ENCODE results near the gene DYNLL1.
"Not testable (repeated sequence)": the region's sequence is repeated elsewhere in the genome, so short reads cannot be mapped to it uniquely, and the experiment has no call there.

The DYNLL1 gene

DNA sequence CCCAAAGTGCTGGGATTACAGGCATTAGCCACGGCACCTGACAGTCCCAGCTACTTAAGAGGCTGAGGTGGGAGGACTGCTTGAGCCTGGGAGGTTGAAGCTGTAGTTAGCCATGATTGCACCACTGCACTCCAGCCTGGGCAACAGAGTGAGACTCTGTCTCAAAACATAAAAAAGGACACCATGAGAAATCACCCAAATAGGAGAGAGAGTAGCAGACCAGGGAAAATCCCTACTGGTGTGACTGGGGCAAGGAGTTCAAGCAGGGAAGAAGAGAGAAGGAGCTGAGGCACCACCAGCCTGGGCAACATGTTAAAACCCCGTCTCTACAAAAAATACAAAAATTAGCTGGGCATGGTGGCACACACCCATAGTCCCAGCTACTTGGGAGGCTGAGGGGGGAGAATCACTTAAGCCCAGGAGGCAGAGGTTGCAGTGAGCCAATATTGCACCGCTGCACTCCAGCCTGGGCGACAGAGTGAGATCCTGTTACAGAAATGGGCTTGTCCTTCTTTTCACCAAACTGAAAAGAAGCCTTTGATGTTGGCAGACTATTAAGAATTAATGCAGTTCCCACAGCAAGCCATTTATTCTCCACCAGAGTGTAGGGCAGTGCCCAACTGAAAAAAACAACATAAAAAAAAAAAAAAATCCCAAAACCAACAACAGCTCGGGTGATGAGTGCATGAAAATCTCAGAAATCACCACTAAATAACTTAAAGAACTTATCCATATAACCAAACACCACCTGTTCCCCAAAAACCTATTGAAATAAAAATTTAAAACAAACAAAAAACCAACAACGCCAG lies 21.9 kb upstream of the DYNLL1 start:
- H3K36me3 ChIP-seq (ENCODE audit: control insufficient read depth, insufficient read depth, low read length): no peaks in the 10 kb centered on the region
- H3K4me1 ChIP-seq (ENCODE audit: control insufficient read depth, insufficient read depth, low read length, poor library complexity, severe bottlenecking): peaks cover 8% of the 10 kb centered on the region
- no peak overlapping the region for H3K27ac ChIP-seq (ENCODE audit: insufficient read depth, low read length, poor library complexity, severe bottlenecking)
- no peaks in the 10 kb centered on the region for H3K27me3 ChIP-seq (replicated peaks; ENCODE audit: control insufficient read depth, insufficient read depth, low read length, poor library complexity, severe bottlenecking)
- no peaks in the 10 kb centered on the region for H3K9me3 ChIP-seq (ENCODE audit: control insufficient read depth, low read length)
- H3K4me3 ChIP-seq (ENCODE audit: insufficient read depth, low read depth, low read length, poor library complexity, severe bottlenecking): no peak overlapping the region
- DNase-seq: no peak

DNA sequence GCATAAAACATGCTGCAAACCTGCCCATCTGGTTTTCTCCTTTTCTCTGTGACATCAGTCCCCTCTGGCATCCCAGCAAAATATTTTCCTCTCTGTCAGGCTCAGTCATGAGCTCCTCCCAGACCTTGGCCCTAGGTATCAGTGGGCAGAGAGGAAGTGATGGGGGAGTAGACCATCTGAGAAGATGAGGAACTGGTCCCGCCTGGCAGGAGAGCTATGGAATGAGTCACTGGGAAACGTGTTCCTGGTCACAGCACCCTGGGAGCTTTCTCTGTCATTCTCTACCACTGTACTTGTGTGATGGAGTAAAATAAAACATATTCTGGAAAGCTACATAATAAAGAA lies 21.3 kb upstream of the DYNLL1 start:
- DNase-seq: no peak
- Histone ChIP-seq H3K4me1 (ENCODE audit: control insufficient read depth, insufficient read depth, low read length, poor library complexity, severe bottlenecking) (peaks cover 8% of the 10 kb centered on the region), H3K27me3 (replicated peaks; ENCODE audit: control insufficient read depth, insufficient read depth, low read length, poor library complexity, severe bottlenecking) (no peaks in the 10 kb centered on the region), H3K36me3 (ENCODE audit: control insufficient read depth, insufficient read depth, low read length) (no peaks in the 10 kb centered on the region), H3K27ac (ENCODE audit: insufficient read depth, low read length, poor library complexity, severe bottlenecking) (no peak overlapping the region), H3K9me3 (ENCODE audit: control insufficient read depth, low read length) (no peaks in the 10 kb centered on the region), H3K4me3 (ENCODE audit: insufficient read depth, low read depth, low read length, poor library complexity, severe bottlenecking) (no peak overlapping the region)

DNA sequence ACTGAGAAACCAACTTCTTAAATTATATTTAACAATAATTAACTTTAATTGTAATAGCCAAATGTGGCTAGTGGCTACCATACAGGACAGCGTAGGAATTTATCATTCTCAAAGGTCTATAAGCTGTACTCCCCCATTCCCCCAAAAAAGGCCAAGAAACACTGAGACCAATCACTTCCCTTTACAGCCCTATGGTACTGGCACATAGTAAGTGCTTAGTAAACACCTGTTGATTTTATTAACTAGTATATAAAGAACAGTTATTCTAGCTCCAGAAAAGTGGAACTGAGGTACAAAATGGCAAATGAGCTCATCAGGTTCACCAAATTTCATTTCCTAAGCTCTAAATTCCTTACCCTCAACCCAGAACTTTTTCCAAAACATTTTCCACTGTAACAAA lies 20.3 kb upstream of the DYNLL1 start:
- H3K27ac ChIP-seq (ENCODE audit: insufficient read depth, low read length, poor library complexity, severe bottlenecking): no peak overlapping the region
- H3K27me3 ChIP-seq (replicated peaks; ENCODE audit: control insufficient read depth, insufficient read depth, low read length, poor library complexity, severe bottlenecking): no peaks in the 10 kb centered on the region
- H3K4me1 ChIP-seq (ENCODE audit: control insufficient read depth, insufficient read depth, low read length, poor library complexity, severe bottlenecking): no peaks in the 10 kb centered on the region
- no peaks in the 10 kb centered on the region for H3K36me3 ChIP-seq (ENCODE audit: control insufficient read depth, insufficient read depth, low read length)
- no peak overlapping the region for H3K4me3 ChIP-seq (ENCODE audit: insufficient read depth, low read depth, low read length, poor library complexity, severe bottlenecking)
- no peaks in the 10 kb centered on the region for H3K9me3 ChIP-seq (ENCODE audit: control insufficient read depth, low read length)
- no peak for DNase-seq

DNA sequence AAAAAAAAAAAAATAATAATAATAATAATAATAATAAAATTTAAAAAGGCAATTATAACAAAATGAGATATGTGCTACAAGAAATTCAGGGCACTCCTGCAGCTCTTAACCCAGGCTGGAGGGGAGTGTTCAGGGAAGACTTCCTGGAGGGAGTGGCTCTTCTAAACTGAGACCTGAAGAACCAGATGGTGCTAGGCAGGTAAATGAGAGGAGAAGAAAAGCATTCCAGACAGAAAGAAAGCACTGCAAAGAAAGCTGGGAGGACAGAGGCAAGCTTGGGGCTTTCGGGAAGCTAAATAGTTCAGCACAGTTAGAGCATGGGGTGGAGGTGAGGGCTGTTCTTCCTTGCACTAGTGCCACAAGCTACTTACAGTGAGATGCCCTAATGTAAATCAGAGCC lies 16.5 kb upstream of the DYNLL1 start:
- no peaks in the 10 kb centered on the region for H3K27me3 ChIP-seq (replicated peaks; ENCODE audit: control insufficient read depth, insufficient read depth, low read length, poor library complexity, severe bottlenecking)
- H3K9me3 ChIP-seq (ENCODE audit: control insufficient read depth, low read length): no peaks in the 10 kb centered on the region
- no peaks in the 10 kb centered on the region for H3K36me3 ChIP-seq (ENCODE audit: control insufficient read depth, insufficient read depth, low read length)
- no peak overlapping the region for H3K27ac ChIP-seq (ENCODE audit: insufficient read depth, low read length, poor library complexity, severe bottlenecking)
- H3K4me3 ChIP-seq (ENCODE audit: insufficient read depth, low read depth, low read length, poor library complexity, severe bottlenecking): no peak overlapping the region
- no peaks in the 10 kb centered on the region for H3K4me1 ChIP-seq (ENCODE audit: control insufficient read depth, insufficient read depth, low read length, poor library complexity, severe bottlenecking)
- no peak for DNase-seq

DNA sequence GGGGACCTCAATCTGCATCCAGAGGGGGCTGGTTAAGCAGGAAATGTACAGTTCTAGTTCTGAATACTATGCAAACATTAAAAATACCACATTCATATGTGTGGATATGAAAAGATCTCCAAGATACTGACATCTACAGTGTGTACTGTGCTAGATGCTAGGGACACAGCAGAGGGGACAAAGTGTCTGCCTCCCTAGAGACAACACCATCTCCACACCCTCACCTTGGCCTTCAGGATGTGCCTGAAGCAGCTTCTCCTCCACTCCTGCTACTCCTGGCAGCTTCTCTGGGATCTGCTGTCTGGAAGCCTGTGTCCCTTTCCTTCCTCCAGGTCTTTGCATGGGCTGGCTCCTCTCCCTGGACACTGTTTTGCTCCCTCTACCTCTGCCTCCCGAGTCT lies 15.7 kb upstream of the DYNLL1 start:
- no peaks in the 10 kb centered on the region for H3K9me3 ChIP-seq (ENCODE audit: control insufficient read depth, low read length)
- no peaks in the 10 kb centered on the region for H3K36me3 ChIP-seq (ENCODE audit: control insufficient read depth, insufficient read depth, low read length)
- H3K4me3 ChIP-seq (ENCODE audit: insufficient read depth, low read depth, low read length, poor library complexity, severe bottlenecking): no peak overlapping the region
- no peak for DNase-seq
- H3K4me1 ChIP-seq (ENCODE audit: control insufficient read depth, insufficient read depth, low read length, poor library complexity, severe bottlenecking): no peaks in the 10 kb centered on the region
- H3K27me3 ChIP-seq (replicated peaks; ENCODE audit: control insufficient read depth, insufficient read depth, low read length, poor library complexity, severe bottlenecking): no peaks in the 10 kb centered on the region
- H3K27ac ChIP-seq (ENCODE audit: insufficient read depth, low read length, poor library complexity, severe bottlenecking): no peak overlapping the region

DNA sequence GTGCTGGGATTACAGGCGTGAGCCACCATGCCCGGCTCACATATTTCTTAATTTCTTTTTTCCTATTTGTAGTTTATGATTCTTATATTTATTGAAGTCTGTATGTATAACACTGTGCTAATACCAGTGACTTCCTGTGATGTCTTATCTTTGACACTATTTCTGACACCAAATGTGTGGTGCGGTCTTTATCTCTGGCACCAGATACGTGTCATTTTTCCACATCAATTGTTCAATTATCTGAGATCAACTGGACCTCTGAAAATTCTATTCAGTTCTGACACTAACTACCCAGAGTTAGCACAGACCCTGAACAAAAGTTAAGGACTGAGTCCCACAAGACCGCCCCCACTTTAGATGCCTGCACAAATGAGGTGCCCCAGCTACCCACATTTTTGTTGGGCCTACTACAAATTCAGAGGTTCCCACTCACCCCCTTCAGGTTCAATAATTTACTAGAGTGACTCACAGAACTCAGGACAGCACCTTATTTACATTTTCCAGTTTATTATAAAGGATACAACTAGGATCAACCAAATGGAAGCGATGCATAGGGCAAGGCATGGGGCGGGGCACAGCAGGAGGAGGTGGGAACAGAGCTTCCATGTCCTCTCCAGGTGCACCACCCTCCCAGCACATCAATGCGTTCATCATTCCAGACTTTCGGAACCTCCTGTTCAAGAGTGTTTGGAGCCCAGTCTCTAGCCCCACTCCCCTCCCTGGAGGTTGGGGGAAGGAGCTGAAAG lies 14.7 kb upstream of the DYNLL1 start:
- no peaks in the 10 kb centered on the region for H3K9me3 ChIP-seq (ENCODE audit: control insufficient read depth, low read length)
- H3K4me3 ChIP-seq (ENCODE audit: insufficient read depth, low read depth, low read length, poor library complexity, severe bottlenecking): no peak overlapping the region
- no peak overlapping the region for H3K27ac ChIP-seq (ENCODE audit: insufficient read depth, low read length, poor library complexity, severe bottlenecking)
- no peaks in the 10 kb centered on the region for H3K36me3 ChIP-seq (ENCODE audit: control insufficient read depth, insufficient read depth, low read length)
- no peaks in the 10 kb centered on the region for H3K4me1 ChIP-seq (ENCODE audit: control insufficient read depth, insufficient read depth, low read length, poor library complexity, severe bottlenecking)
- no peaks in the 10 kb centered on the region for H3K27me3 ChIP-seq (replicated peaks; ENCODE audit: control insufficient read depth, insufficient read depth, low read length, poor library complexity, severe bottlenecking)
- no peak for DNase-seq

DNA sequence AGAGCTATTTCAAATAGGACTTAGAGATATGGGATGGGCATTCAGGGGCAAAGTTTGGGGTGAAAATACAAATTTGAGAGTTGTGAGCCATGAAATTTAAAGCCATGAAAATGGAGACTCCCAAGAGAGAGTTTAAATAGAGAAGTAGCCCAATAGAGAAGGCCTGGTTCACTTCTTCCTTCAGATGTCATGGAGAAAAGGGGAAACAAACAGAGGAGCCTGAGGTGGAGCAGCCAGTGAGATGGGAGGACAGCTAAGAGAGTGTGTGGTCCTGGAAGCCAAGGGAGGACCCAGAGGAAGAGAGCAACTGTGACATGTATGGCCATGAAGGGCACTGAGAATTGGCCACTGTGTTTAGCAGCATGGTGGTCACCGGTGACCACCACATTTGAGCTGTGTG lies 12.3 kb upstream of the DYNLL1 start:
- Histone ChIP-seq H3K4me1 (ENCODE audit: control insufficient read depth, insufficient read depth, low read length, poor library complexity, severe bottlenecking) (no peaks in the 10 kb centered on the region), H3K4me3 (ENCODE audit: insufficient read depth, low read depth, low read length, poor library complexity, severe bottlenecking) (no peak overlapping the region), H3K9me3 (ENCODE audit: control insufficient read depth, low read length) (no peaks in the 10 kb centered on the region), H3K36me3 (ENCODE audit: control insufficient read depth, insufficient read depth, low read length) (no peaks in the 10 kb centered on the region), H3K27me3 (replicated peaks; ENCODE audit: control insufficient read depth, insufficient read depth, low read length, poor library complexity, severe bottlenecking) (no peaks in the 10 kb centered on the region), H3K27ac (ENCODE audit: insufficient read depth, low read length, poor library complexity, severe bottlenecking) (no peak overlapping the region)
- no peak for DNase-seq

DNA sequence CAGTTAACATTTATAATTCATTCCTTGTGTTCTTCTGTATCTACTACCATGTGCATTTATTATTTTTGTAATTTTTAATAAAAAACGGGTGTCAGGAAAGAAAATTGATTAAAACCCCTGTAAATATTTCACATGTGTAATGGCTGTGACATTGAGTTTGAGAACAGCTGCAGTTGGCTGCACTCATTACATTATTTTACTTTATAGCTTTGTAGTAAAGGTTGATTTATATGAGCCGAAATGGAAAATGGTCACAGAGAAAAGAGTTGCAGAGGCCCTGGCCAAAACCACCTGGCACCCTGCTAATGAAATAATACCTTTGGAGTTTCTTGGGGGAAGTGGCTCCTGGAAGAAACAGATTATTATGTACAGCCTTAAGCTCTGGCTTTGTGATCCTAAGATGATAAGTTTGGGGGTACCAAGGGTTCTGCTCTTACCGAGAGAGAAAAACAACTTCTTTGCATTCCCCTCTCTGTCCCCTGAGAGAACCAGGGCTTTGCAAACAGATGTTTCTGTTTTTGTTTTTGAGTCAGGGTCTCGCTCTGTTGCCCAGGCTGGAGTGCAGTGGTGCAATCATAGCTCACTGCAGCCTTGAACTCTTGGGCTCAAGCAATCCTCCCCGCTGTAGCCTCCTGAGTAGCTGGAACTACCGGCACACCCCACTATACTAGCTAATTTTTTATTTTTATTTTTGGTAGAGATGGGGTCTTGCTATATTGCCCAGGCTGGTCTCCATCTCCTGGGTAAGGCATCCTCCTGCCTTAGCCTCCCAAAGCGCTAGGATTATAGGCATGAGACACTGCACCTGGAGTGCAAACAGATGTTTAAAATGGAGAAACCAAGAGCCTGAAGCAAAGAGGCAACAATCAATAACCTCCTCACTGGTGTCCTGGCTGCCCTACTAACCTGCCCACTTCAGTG lies 9.7 kb upstream of the DYNLL1 start:
- no peaks in the 10 kb centered on the region for H3K4me1 ChIP-seq (ENCODE audit: control insufficient read depth, insufficient read depth, low read length, poor library complexity, severe bottlenecking)
- no peak overlapping the region for H3K27ac ChIP-seq (ENCODE audit: insufficient read depth, low read length, poor library complexity, severe bottlenecking)
- H3K36me3 ChIP-seq (ENCODE audit: control insufficient read depth, insufficient read depth, low read length): no peaks in the 10 kb centered on the region
- H3K9me3 ChIP-seq (ENCODE audit: control insufficient read depth, low read length): no peaks in the 10 kb centered on the region
- H3K27me3 ChIP-seq (replicated peaks; ENCODE audit: control insufficient read depth, insufficient read depth, low read length, poor library complexity, severe bottlenecking): no peaks in the 10 kb centered on the region
- no peak for DNase-seq
- H3K4me3 ChIP-seq (ENCODE audit: insufficient read depth, low read depth, low read length, poor library complexity, severe bottlenecking): no peak overlapping the region

DNA sequence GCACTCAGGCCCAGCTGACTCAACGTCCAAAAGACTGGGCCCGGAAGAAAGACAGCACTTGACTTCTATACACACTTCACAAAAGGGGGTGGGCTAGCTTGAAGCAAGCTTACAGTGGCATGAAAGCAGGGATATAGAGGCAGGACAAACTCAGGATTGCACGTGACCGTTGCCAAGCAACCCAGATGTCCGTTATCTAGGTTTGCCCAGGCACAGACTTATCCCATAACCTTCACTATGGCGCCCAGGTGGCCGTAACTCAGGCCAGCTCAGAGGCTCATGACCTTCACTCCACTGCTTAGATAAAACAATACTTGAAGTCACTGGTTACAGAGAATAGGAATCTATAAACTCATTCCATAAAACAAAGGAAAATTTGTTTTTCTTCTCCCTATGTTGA lies 8.4 kb upstream of the DYNLL1 start:
- H3K27ac ChIP-seq (ENCODE audit: insufficient read depth, low read length, poor library complexity, severe bottlenecking); H3K4me3 ChIP-seq (ENCODE audit: insufficient read depth, low read depth, low read length, poor library complexity, severe bottlenecking); H3K27me3 ChIP-seq (replicated peaks; ENCODE audit: control insufficient read depth, insufficient read depth, low read length, poor library complexity, severe bottlenecking); H3K9me3 ChIP-seq (ENCODE audit: control insufficient read depth, low read length); H3K36me3 ChIP-seq (ENCODE audit: control insufficient read depth, insufficient read depth, low read length); DNase-seq; H3K4me1 ChIP-seq (ENCODE audit: control insufficient read depth, insufficient read depth, low read length, poor library complexity, severe bottlenecking): not testable (repeated sequence)
